ENCODE results near the gene LAMC3.

LAMC3 gene

GRCh38 chr9:131117121-131117761, 108.3 kb downstream of the LAMC3 start:
- no peak for DNase-seq (ENCODE audit: low read depth in 2 of 2)

GRCh38 chr9:131117762-131118145, 108.8 kb downstream of the LAMC3 start:
- no peak for DNase-seq (ENCODE audit: low read depth in 2 of 2)

GRCh38 chr9:131119600-131119999, 110.6 kb downstream of the LAMC3 start:
- DNase-seq (ENCODE audit: low read depth in 2 of 2), result no peak

GRCh38 chr9:131120620-131121228, 111.8 kb downstream of the LAMC3 start:
- no peak for DNase-seq (ENCODE audit: low read depth in 2 of 2)

- DNase-seq (ENCODE audit: low read depth in 2 of 2), result no peak
Observed at GRCh38 chr9:131121346-131121745, 112.4 kb downstream of the LAMC3 start.

- DNase-seq (ENCODE audit: low read depth in 2 of 2), result no peak
Observed at GRCh38 chr9:131122158-131122557, 113.2 kb downstream of the LAMC3 start.

- no peak for DNase-seq (ENCODE audit: low read depth in 2 of 2)
Observed at GRCh38 chr9:131125038-131125287, 116.0 kb downstream of the LAMC3 start.

GRCh38 chr9:131125288-131126058, 116.5 kb downstream of the LAMC3 start, which contains the start of gene NUP214:
Gene NUP214 (plus strand): TSS chr9:131125586. CDS start chr9:131125705, 119 bp downstream.
- peak; percentile 98 to 99 for DNase-seq (ENCODE audit: low read depth in 2 of 2)

- DNase-seq (ENCODE audit: low read depth in 2 of 2), result no peak
Observed at GRCh38 chr9:131126059-131126426, 117.1 kb downstream of the LAMC3 start.

GRCh38 chr9:131129183-131129582, 120.2 kb downstream of the LAMC3 start:
- DNase-seq (ENCODE audit: low read depth in 2 of 2), result no peak

GRCh38 chr9:131138676-131139075, 129.7 kb downstream of the LAMC3 start:
- DNase-seq (ENCODE audit: low read depth in 2 of 2), result no peak

GRCh38 chr9:131140112-131140511, 131.1 kb downstream of the LAMC3 start:
- DNase-seq (ENCODE audit: low read depth in 2 of 2), result no peak

- no peak for DNase-seq (ENCODE audit: low read depth in 2 of 2)
Observed at GRCh38 chr9:131140550-131140949, 131.6 kb downstream of the LAMC3 start.

- no peak for DNase-seq (ENCODE audit: low read depth in 2 of 2)
Observed at GRCh38 chr9:131142160-131142559, 133.2 kb downstream of the LAMC3 start.
